Measurements from ENCODE around the gene ASB18.
"Not testable (repeated sequence)": the region's sequence is repeated elsewhere in the genome, so short reads cannot be mapped to it uniquely, and the experiment has no call there.

The ASB18 gene

GRCh38 chr2:236286873-236287545 is 22.8 kb upstream of the ASB18 start:
- no peak for DNase-seq (ENCODE audit: low spot score)

GRCh38 chr2:236284208-236284607 is 20.0 kb upstream of the ASB18 start:
- no peak for DNase-seq (ENCODE audit: low spot score)

- DNase-seq (ENCODE audit: low spot score), result no peak
These were observed 18.2 kb upstream of the ASB18 start for GRCh38 chr2:236282406-236282805.

GRCh38 chr2:236281423-236281822 is 17.2 kb upstream of the ASB18 start:
- no peak for DNase-seq (ENCODE audit: low spot score)

GRCh38 chr2:236273126-236273525 is 8.9 kb upstream of the ASB18 start:
- no peak for DNase-seq (ENCODE audit: low spot score)

- no peak for DNase-seq (ENCODE audit: low spot score)
These were observed 7.6 kb upstream of the ASB18 start for GRCh38 chr2:236271851-236272250.

GRCh38 chr2:236269876-236270275 is 5.7 kb upstream of the ASB18 start:
- not testable (repeated sequence) for DNase-seq (ENCODE audit: low spot score)

- DNase-seq (ENCODE audit: low spot score), result no peak
These were observed 1.5 kb upstream of the ASB18 start for GRCh38 chr2:236265675-236266074.

GRCh38 chr2:236262238-236262637 is 2.0 kb downstream of the ASB18 start:
- DNase-seq (ENCODE audit: low spot score), result no peak

- peak; percentile 28 for DNase-seq (ENCODE audit: low spot score)
These were observed 2.8 kb downstream of the ASB18 start for GRCh38 chr2:236261452-236261851.

- DNase-seq (ENCODE audit: low spot score), result no peak
These were observed 4.8 kb downstream of the ASB18 start for GRCh38 chr2:236259371-236259770.

GRCh38 chr2:236257575-236257974 is 6.6 kb downstream of the ASB18 start:
- DNase-seq (ENCODE audit: low spot score), result no peak

GRCh38 chr2:236257136-236257535 is 7.1 kb downstream of the ASB18 start:
- no peak for DNase-seq (ENCODE audit: low spot score)

GRCh38 chr2:236256366-236256985 is 7.7 kb downstream of the ASB18 start:
- DNase-seq (ENCODE audit: low spot score), result no peak

- no peak for DNase-seq (ENCODE audit: low spot score)
These were observed 9.5 kb downstream of the ASB18 start for GRCh38 chr2:236254674-236255073.

GRCh38 chr2:236254001-236254400 is 10.2 kb downstream of the ASB18 start:
- DNase-seq (ENCODE audit: low spot score), result no peak

GRCh38 chr2:236252602-236253001 is 11.6 kb downstream of the ASB18 start:
- no peak for DNase-seq (ENCODE audit: low spot score)

GRCh38 chr2:236250909-236251579 is 13.2 kb downstream of the ASB18 start:
- DNase-seq (ENCODE audit: low spot score), result no peak

- DNase-seq (ENCODE audit: low spot score), result no peak
These were observed 13.9 kb downstream of the ASB18 start for GRCh38 chr2:236250286-236250685.

GRCh38 chr2:236249066-236249465 is 15.1 kb downstream of the ASB18 start:
- no peak for DNase-seq (ENCODE audit: low spot score)

- no peak for DNase-seq (ENCODE audit: low spot score)
These were observed 17.4 kb downstream of the ASB18 start for GRCh38 chr2:236246711-236247246.

- DNase-seq (ENCODE audit: low spot score), result no peak
These were observed 19.9 kb downstream of the ASB18 start for GRCh38 chr2:236244256-236244655.

- DNase-seq (ENCODE audit: low spot score), result no peak
These were observed 22.1 kb downstream of the ASB18 start for GRCh38 chr2:236242057-236242495.
